Nephron progenitor cell (in vitro differentiated cells): ENCODE results near the gene CHST13.
"Not testable (repeated sequence)": the region's sequence is repeated elsewhere in the genome, so short reads cannot be mapped to it uniquely, and the experiment has no call there.

Experiments
- DNase-seq: peaks from one replicate; pipeline ENCODE4 v3.0.0; 2021
- H3K27ac Mint-ChIP-seq: 2 replicates; pipeline ENCODE4 v1.8.0; 2021; ENCODE audit warnings: mild to moderate bottlenecking, moderate library complexity, mixed read lengths
- H3K27me3 Mint-ChIP-seq: 2 replicates; pipeline ENCODE4 v1.8.0; 2021; ENCODE audit warnings: mild to moderate bottlenecking, low read depth, mixed read lengths; ENCODE audit not compliant: poor library complexity
- H3K36me3 Mint-ChIP-seq: 2 replicates; pipeline ENCODE4 v1.8.0; 2021; ENCODE audit warnings: low read depth, mixed read lengths
- H3K4me1 Mint-ChIP-seq: 2 replicates; pipeline ENCODE4 v1.8.0; 2021; ENCODE audit warnings: mixed read lengths
- H3K4me3 Mint-ChIP-seq: 2 replicates; pipeline ENCODE4 v1.8.0; 2021; ENCODE audit warnings: mild to moderate bottlenecking, moderate library complexity, mixed read lengths
- H3K9me3 Mint-ChIP-seq: 2 replicates; pipeline ENCODE4 v1.8.0; 2021; ENCODE audit warnings: mild to moderate bottlenecking, moderate library complexity, mixed read lengths
- TF ChIP-seq, protein P1 (sequence below): fragments of 200-600 bp; sonication (generic); IDR thresholded peaks from 2 replicates; pipeline ENCODE4 v1.5.0; 2021; ENCODE audit warnings: antibody characterized with exemption

The CHST13 gene

DNA sequence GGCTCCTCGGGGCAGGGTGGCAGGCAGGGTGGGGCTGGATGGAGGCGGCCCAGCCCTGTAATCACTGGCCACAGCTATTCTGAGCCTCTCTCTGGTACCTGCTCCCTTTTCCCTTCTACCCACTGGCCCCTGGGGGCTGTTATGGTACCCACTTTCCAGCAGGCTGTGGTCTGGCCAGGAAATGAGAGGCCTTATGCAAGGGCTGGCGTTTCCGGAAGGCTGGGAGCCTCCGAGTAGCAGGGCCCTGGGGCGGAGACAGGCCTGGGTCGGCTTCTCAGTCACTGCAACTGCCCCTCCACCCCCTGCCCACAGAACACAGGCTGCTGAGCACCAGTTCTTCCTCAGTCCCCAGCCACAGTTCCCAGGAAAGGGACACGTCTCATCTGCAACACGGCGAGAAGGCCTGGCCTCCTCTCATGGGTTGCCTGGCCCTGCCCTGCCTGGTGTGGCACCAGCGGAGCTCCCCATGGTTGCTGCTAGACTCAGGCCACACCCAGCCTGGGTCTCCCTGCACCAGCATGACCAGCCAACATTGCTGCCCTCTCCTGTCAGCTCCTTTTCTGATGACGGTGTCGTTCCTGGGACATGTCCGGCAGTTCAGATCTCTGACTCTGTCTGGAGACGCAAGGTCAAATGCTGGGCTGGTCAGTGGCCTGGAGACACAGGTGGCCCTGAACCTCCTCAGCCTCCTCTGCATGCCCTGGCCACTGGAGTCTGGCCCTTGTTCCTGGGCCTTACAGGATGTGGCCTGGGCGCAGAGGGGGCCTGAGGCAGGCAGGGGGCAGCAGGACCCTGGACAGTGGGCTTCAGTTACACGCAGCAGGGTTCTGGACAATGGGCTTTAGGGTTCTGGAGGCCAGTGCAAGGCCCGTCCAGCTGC is 6.5 kb downstream of the CHST13 start:
- no peaks in the 10 kb centered on the region for H3K9me3 Mint-ChIP-seq
- peaks cover 5% of the 10 kb centered on the region for H3K4me1 Mint-ChIP-seq
- DNase-seq, result no peak
- TF ChIP-seq, protein P1, sequence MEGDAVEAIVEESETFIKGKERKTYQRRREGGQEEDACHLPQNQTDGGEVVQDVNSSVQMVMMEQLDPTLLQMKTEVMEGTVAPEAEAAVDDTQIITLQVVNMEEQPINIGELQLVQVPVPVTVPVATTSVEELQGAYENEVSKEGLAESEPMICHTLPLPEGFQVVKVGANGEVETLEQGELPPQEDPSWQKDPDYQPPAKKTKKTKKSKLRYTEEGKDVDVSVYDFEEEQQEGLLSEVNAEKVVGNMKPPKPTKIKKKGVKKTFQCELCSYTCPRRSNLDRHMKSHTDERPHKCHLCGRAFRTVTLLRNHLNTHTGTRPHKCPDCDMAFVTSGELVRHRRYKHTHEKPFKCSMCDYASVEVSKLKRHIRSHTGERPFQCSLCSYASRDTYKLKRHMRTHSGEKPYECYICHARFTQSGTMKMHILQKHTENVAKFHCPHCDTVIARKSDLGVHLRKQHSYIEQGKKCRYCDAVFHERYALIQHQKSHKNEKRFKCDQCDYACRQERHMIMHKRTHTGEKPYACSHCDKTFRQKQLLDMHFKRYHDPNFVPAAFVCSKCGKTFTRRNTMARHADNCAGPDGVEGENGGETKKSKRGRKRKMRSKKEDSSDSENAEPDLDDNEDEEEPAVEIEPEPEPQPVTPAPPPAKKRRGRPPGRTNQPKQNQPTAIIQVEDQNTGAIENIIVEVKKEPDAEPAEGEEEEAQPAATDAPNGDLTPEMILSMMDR, result no peak
- H3K27me3 Mint-ChIP-seq, result peaks cover 54% of the 10 kb centered on the region
- no peak overlapping the region for H3K27ac Mint-ChIP-seq
- no peaks in the 10 kb centered on the region for H3K36me3 Mint-ChIP-seq
- H3K4me3 Mint-ChIP-seq, result no peak overlapping the region

DNA sequence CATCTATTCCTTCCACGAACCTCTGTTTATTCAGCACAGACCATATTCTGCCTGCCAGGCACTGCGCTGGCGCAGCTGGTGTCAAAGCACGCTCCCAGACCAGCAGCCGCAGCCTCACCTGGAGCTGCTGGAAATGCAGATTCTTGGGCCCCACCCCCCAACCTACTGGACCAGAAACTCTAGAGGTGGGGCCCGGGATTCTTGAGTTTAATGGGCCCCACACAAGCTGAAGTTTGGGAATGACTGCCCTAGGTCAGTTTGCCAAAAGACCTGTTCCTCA is 7.0 kb downstream of the CHST13 start:
- peaks cover 5% of the 10 kb centered on the region for H3K4me1 Mint-ChIP-seq
- no peaks in the 10 kb centered on the region for H3K9me3 Mint-ChIP-seq
- H3K36me3 Mint-ChIP-seq, result no peaks in the 10 kb centered on the region
- H3K27ac Mint-ChIP-seq, result no peak overlapping the region
- TF ChIP-seq, protein P1, result no peak
- H3K4me3 Mint-ChIP-seq, result no peak overlapping the region
- peaks cover 53% of the 10 kb centered on the region for H3K27me3 Mint-ChIP-seq
- no peak for DNase-seq

DNA sequence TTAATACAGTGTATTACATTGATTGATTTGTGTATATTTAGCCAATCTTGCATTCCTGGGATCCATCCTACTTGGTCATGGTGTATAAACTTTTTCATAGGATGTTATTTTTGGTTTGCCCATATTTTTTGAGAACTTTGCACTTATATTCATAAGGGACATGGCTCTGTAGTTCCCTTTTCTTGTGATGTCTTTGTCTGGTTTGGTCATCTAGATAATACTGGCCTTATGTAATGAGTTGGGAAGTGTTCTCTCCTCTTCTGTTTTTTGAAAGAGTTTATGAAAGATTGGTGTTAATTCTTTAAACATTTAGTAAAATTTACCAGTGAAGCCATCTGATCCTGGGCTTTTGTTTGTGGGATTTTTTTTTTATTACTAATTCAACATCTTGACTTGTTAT is 9.6 kb downstream of the CHST13 start:
- no peaks in the 10 kb centered on the region for H3K9me3 Mint-ChIP-seq
- no peak overlapping the region for H3K4me3 Mint-ChIP-seq
- H3K27me3 Mint-ChIP-seq, result peaks cover 54% of the 10 kb centered on the region
- no peak for DNase-seq
- H3K27ac Mint-ChIP-seq, result no peak overlapping the region
- H3K4me1 Mint-ChIP-seq, result peaks cover 5% of the 10 kb centered on the region
- no peaks in the 10 kb centered on the region for H3K36me3 Mint-ChIP-seq
- TF ChIP-seq, protein P1, result no peak

DNA sequence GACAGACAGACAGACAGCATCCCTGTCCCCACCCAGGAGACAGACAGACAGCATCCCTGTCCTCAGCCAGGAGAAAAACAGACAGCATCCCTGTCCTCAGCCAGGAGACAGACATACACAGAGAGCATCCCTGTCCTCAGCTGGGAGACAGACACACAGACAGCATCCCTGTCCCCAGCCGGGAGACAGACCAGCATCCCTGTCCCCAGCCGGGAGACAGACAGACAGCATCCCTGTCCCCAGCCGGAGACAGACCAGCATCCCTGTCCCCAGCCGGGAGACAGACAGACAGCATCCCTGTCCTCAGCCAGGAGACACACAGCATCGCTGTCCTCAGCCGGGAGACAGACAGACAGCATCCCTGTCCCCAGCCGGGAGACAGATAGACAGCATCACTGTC is 10.8 kb downstream of the CHST13 start:
- peaks cover 52% of the 10 kb centered on the region for H3K27me3 Mint-ChIP-seq
- H3K9me3 Mint-ChIP-seq, H3K27ac Mint-ChIP-seq, H3K4me1 Mint-ChIP-seq, H3K36me3 Mint-ChIP-seq, DNase-seq, H3K4me3 Mint-ChIP-seq: not testable (repeated sequence)

DNA sequence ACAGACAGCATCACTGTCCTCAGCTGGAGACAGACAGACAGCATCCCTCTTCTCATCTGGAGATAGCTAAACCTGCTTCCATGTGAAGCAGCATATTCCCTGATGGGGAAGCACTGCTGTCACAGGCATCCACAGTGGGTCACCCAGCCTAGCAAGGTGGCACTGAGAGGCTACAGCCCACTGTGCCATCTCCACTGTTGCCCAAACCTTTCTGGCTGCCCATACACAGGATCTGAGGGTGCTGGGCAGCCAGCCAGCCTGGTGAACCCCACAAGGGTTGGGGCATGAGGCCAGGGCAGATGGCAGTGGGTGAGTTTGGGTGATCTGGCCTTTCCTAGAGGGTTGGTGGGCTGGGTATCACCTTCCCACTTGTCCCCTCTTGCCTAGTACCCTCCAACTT is 11.7 kb downstream of the CHST13 start:
- Mint-ChIP-seq H3K27me3 (peaks cover 48% of the 10 kb centered on the region), H3K27ac (no peak overlapping the region), H3K4me3 (no peak overlapping the region), H3K9me3 (no peaks in the 10 kb centered on the region), H3K36me3 (no peaks in the 10 kb centered on the region), H3K4me1 (no peaks in the 10 kb centered on the region)
- TF ChIP-seq, protein P1, result no peak
- no peak for DNase-seq

DNA sequence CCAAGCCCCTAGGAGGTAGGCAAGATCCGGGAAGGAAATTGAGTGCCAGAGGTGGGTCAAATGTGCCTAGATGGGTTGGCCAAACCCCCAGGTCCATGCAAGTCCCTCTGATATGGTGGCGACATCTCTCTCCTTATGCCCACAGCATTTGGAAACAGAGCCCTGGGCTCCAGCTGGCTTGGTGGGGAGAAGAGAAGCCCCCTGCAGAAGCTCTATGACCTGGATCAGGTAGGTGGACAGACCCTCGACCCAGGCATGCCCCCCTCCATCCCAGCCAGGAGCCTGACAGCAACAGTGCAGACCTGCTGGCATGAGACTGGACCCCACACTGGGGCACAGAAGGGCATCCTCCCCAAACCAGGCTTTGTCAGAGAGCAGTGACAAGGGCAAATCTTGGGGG is 12.2 kb downstream of the CHST13 start:
- TF ChIP-seq, protein P1, result no peak
- no peak for DNase-seq
- Mint-ChIP-seq H3K27me3 (peaks cover 48% of the 10 kb centered on the region), H3K36me3 (no peaks in the 10 kb centered on the region), H3K4me3 (no peak overlapping the region), H3K4me1 (no peaks in the 10 kb centered on the region), H3K27ac (no peak overlapping the region), H3K9me3 (no peaks in the 10 kb centered on the region)
